Amniotic stem cell (primary cell): ENCODE results near the gene OR8D2.
"Not testable (repeated sequence)": the region's sequence is repeated elsewhere in the genome, so short reads cannot be mapped to it uniquely, and the experiment has no call there.

Experiments
- DNase-seq: peaks from one replicate; lab custom pipeline; 2025; lab: John Stamatoyannopoulos, UW

The OR8D2 gene

GRCh38 chr11:124285610-124286344 lies 34.2 kb downstream of the OR8D2 start:
- DNase-seq, result no peak

GRCh38 chr11:124278261-124278660 lies 41.7 kb downstream of the OR8D2 start:
- DNase-seq, result no peak

GRCh38 chr11:124277804-124278203 lies 42.2 kb downstream of the OR8D2 start:
- no peak for DNase-seq

GRCh38 chr11:124277207-124277606 lies 42.8 kb downstream of the OR8D2 start:
- DNase-seq, result no peak

GRCh38 chr11:124276081-124276480 lies 43.9 kb downstream of the OR8D2 start:
- DNase-seq, result no peak

GRCh38 chr11:124274000-124274399 lies 46.0 kb downstream of the OR8D2 start:
- no peak for DNase-seq

GRCh38 chr11:124270886-124271285 lies 49.1 kb downstream of the OR8D2 start:
- DNase-seq, result not testable (repeated sequence)
